Adrenal gland (tissue), 12 donors: ENCODE measurements around the gene RNU5B-1. TPM values are rescaled to one million over a fixed set of nuclear protein-coding genes. Genes with fewer than 3 reads are reported as not detected.

Source experiments
- DNase-seq, 7 donors: peaks; one replicate each; pipeline ENCODE4 v3.0.0-alpha.2; 2019 to 2020
- H3K27ac ChIP-seq, 5 donors: fragments of 200-600 bp; sonication (generic) in 4 of 5; 1 replicate in 3 of 5; 2 replicates in 2 of 5; pipeline versions ENCODE4 v1.5.1 to v1.8.0; 2016 to 2020; ENCODE audit warnings: mild to moderate bottlenecking in 1 of 5
- H3K27me3 ChIP-seq: fragments of 200-600 bp; 2 replicates; pipeline ENCODE4 v1.8.0; 2021
- H3K36me3 ChIP-seq, 2 donors: fragments of 200-600 bp; replicated peaks in 1 of 2; 1 replicate in 1 of 2; 2 replicates in 1 of 2; pipeline versions ENCODE4 v1.5.1 to v1.8.0; 2018 to 2022
- H3K4me1 ChIP-seq, 2 donors: fragments of 200-600 bp; replicated peaks in 1 of 2; 1 replicate in 1 of 2; 2 replicates in 1 of 2; pipeline versions ENCODE4 v1.5.1 to v1.8.0; 2018 to 2021
- H3K4me3 ChIP-seq, 4 donors: fragments of 200-600 bp; sonication (generic) in 3 of 4; one replicate each; pipeline ENCODE4 v1.5.1; 2016 to 2018
- H3K9me3 ChIP-seq, 3 donors: fragments of 200-600 bp; sonication (generic) in 1 of 3; replicated peaks in 1 of 3; 1 replicate in 2 of 3; 2 replicates in 1 of 3; pipeline versions ENCODE4 v1.5.1 to v1.8.0; 2016 to 2021
- POLR2A ChIP-seq, 2 donors: fragments of 450-650 bp; IDR thresholded peaks; one replicate each; pipeline ENCODE4 v1.6.1; 2017; ENCODE audit warnings: antibody characterized with exemption in 2 of 2, mild to moderate bottlenecking in 2 of 2, moderate library complexity in 1 of 2
- WGBS, 4 donors: extraction: QIAGEN DNeasy Blood & Tissue Kit in 2 of 4; methylation state at CpG; one replicate each; pipeline versions ENCODE4 v1.1.5 to v1.1.7; 2013 to 2017; 5-methylcytosine and 5-hydroxymethylcytosine counted together
- intact Hi-C, 2 donors: fragments of 100-400 bp; cut with DNase I; formaldehyde crosslinking; loops; one replicate each; pipeline versions ENCODE4 v1.14.1 to v1.15.0; 2022 to 2023
- polyA plus RNA-seq, 3 donors: library from polyadenylated mRNA; stranded (reverse); fragments of 200-250 nt in 2 of 3; fragments of 350-450 nt in 1 of 3; fragmentation: Illumina TruSeq in 1 of 3; extraction: RNeasy Lipid Tissue Mini Kit (QIAGEN cat#74804) in 1 of 3; gene quantifications; one replicate each; pipeline ENCODE4 v1.2.3, GENCODE V29; 2013 to 2014
- total RNA-seq, 9 donors: library from RNA; depleted of rRNA in 4 of 9; stranded (reverse); fragments of >200 nt in 4 of 9; fragments of 120-200 nt in 1 of 9; fragmentation: NEBNext Ultra II Directional in 1 of 9; extraction: Animal tissue kit (Norgen Biotek cat#: 25700) in 1 of 9; gene quantifications; one replicate each; pipeline versions ENCODE4 v1.1.0 to v1.2.4, GENCODE V29; 2013 to 2023
- TF ChIP-seq, protein P1 (sequence below), 6 experiments: fragments of 450-650 bp in 4 of 6; fragments of 200-600 bp in 2 of 6; sonication (generic) in 1 of 6; IDR thresholded peaks; 1 replicate in 5 of 6; 2 replicates in 1 of 6; pipeline versions ENCODE4 v1.5.1 to v1.8.0; 2016 to 2021; ENCODE audit warnings: antibody characterized with exemption in 6 of 6, mild to moderate bottlenecking in 2 of 6, moderate library complexity in 1 of 6
- donor health status: healthy with polysubstance abuse.
- donor health status: Bipolar disorder and iron deficiency.
- donor health status: DM: yes; HTN: yes; CAD: no.
- donor health status: DM: no; HTN: no; CAD: no.
- donor health status: DM: no; HTN: no; CAD: no.
- donor health status: DM: yes; HTN: yes; CAD: no.

Gene RNU5B-1
- total and polyA plus RNA-seq, 12 donors = 27.3 to 1,349 (median 29.8) TPM; not detected in 9

- Histone ChIP-seq H3K4me3 (no peak overlapping the region), H3K27me3 (no peaks in the 10 kb centered on the region), H3K27ac (no peak overlapping the region), H3K9me3 (no peaks in the 10 kb centered on the region), H3K36me3 (no peaks in the 10 kb centered on the region), H3K4me1 (peaks cover 0 to 5% of the 10 kb centered on the region in 2 donors)
- intact Hi-C loops = no loop called here
- no peak for DNase-seq
- TF ChIP-seq POLR2A (IDR thresholded peaks at IDR 0.05) = no peak
- TF ChIP-seq, protein P1, sequence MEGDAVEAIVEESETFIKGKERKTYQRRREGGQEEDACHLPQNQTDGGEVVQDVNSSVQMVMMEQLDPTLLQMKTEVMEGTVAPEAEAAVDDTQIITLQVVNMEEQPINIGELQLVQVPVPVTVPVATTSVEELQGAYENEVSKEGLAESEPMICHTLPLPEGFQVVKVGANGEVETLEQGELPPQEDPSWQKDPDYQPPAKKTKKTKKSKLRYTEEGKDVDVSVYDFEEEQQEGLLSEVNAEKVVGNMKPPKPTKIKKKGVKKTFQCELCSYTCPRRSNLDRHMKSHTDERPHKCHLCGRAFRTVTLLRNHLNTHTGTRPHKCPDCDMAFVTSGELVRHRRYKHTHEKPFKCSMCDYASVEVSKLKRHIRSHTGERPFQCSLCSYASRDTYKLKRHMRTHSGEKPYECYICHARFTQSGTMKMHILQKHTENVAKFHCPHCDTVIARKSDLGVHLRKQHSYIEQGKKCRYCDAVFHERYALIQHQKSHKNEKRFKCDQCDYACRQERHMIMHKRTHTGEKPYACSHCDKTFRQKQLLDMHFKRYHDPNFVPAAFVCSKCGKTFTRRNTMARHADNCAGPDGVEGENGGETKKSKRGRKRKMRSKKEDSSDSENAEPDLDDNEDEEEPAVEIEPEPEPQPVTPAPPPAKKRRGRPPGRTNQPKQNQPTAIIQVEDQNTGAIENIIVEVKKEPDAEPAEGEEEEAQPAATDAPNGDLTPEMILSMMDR (IDR thresholded peaks at IDR 0.05) = no peak
- WGBS, 4 donors = 74 to 82% (median 78%) methylated on average over 12 of the region's 12 CpGs
Observed at GRCh38 chr15:65327651-65328393, 23.3 kb downstream of the RNU5B-1 start.

- 91 to 94% (median 91%) methylated on average over 4 to 21 of the region's 21 CpGs for WGBS, 4 donors
- H3K27ac ChIP-seq = no peak overlapping the region
- TF ChIP-seq, protein P1 (IDR thresholded peaks at IDR 0.05) = no peak
- no peak for TF ChIP-seq POLR2A (IDR thresholded peaks at IDR 0.05)
- no peaks in the 10 kb centered on the region for H3K9me3 ChIP-seq
- H3K4me1 ChIP-seq = no peaks in the 10 kb centered on the region
- no peaks in the 10 kb centered on the region for H3K36me3 ChIP-seq
- DNase-seq = no peak
- H3K4me3 ChIP-seq = no peak overlapping the region
- intact Hi-C loops = no loop called here
- no peaks in the 10 kb centered on the region for H3K27me3 ChIP-seq
Observed at GRCh38 chr15:65328506-65329287, 24.2 kb downstream of the RNU5B-1 start.

GRCh38 chr15:65329288-65329983 is 25.0 kb downstream of the RNU5B-1 start:
- H3K27me3 ChIP-seq = no peaks in the 10 kb centered on the region
- no peaks in the 10 kb centered on the region for H3K4me1 ChIP-seq
- H3K27ac ChIP-seq = no peak overlapping the region
- DNase-seq = no peak
- intact Hi-C loops = no loop called here
- no peak overlapping the region for H3K4me3 ChIP-seq
- no peaks in the 10 kb centered on the region for H3K9me3 ChIP-seq
- H3K36me3 ChIP-seq = no peaks in the 10 kb centered on the region
- TF ChIP-seq POLR2A (IDR thresholded peaks at IDR 0.05) = no peak
- TF ChIP-seq, protein P1 (IDR thresholded peaks at IDR 0.05) = no peak
- WGBS, 4 donors = 91 to 100% (median 96%) methylated on average over 3 to 21 of the region's 21 CpGs
